ENCODE results near the gene AFF3.

The AFF3 gene

DNA sequence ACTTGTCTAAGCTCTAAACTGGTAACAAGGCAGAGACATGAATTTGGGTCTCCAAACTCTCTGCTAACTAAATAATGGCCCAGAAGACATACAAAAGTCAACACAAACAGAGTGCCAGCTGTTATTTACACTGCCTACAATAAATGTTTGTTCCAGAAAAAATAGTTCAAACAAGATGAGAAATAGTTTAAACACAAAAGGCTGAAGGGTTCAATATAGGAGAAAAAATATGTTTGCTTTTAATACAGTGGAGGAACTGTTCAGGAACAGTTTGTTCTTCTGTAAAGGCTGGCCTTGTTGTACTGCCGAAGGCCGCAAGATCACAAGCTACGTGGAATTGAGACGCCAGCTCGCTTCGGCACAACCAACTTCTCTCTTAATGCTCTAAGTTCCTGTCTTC is 74.6 kb downstream of the AFF3 start:
- peaks cover 20% of the 10 kb centered on the region for H3K36me3 ChIP-seq (replicated peaks; ENCODE audit: low read depth, low read length)

DNA sequence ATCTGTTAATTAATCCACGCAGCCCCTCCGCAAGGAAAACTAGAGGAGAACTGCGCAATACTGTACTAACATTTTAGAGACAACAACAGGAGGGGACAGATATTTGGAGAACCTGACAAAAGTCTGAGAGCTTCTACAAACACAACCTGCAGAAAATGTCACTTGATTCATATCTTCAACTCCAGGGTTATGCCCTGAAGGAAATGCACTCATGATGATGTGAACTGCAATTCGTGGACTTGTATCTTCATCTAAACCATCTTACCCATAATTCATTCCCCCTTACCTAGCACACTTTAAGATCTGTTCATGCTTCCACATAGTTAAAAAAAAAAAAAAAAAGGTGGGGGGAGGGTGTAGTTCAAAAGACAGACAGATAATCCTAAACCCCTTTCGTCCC is 75.5 kb downstream of the AFF3 start:
- peaks cover 23% of the 10 kb centered on the region for H3K36me3 ChIP-seq (replicated peaks; ENCODE audit: low read depth, low read length)
- no peak overlapping the region for H2AFZ ChIP-seq (ENCODE audit: low read depth, low read length)
- H3K9me3 ChIP-seq (ENCODE audit: insufficient read depth, low read length) = no peaks in the 10 kb centered on the region
- H3K9ac ChIP-seq (ENCODE audit: low read length) = no peak overlapping the region
- TF ChIP-seq, protein P1, sequence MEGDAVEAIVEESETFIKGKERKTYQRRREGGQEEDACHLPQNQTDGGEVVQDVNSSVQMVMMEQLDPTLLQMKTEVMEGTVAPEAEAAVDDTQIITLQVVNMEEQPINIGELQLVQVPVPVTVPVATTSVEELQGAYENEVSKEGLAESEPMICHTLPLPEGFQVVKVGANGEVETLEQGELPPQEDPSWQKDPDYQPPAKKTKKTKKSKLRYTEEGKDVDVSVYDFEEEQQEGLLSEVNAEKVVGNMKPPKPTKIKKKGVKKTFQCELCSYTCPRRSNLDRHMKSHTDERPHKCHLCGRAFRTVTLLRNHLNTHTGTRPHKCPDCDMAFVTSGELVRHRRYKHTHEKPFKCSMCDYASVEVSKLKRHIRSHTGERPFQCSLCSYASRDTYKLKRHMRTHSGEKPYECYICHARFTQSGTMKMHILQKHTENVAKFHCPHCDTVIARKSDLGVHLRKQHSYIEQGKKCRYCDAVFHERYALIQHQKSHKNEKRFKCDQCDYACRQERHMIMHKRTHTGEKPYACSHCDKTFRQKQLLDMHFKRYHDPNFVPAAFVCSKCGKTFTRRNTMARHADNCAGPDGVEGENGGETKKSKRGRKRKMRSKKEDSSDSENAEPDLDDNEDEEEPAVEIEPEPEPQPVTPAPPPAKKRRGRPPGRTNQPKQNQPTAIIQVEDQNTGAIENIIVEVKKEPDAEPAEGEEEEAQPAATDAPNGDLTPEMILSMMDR (IDR thresholded peaks at IDR 0.05; ENCODE audit: low read depth, low read length) = no peak
- no peak for TF ChIP-seq EZH2phosphoT487 (IDR thresholded peaks at IDR 0.05; ENCODE audit: low read depth)
- no peak overlapping the region for H3K27ac ChIP-seq (ENCODE audit: low read length)
- no peaks in the 10 kb centered on the region for H3K27me3 ChIP-seq (ENCODE audit: low read depth, low read length)
- peaks cover 33% of the 10 kb centered on the region for H3K79me2 ChIP-seq (ENCODE audit: low read length)
- H3K4me2 ChIP-seq (ENCODE audit: low read length) = no peak overlapping the region
- H3K4me1 ChIP-seq (ENCODE audit: low read length) = peaks cover 74% of the 10 kb centered on the region
- H3K4me3 ChIP-seq (ENCODE audit: low read length) = no peak overlapping the region
- peaks cover 10% of the 10 kb centered on the region; the same call in 1 of the 2 replicates for H4K20me1 ChIP-seq (ENCODE audit: insufficient read depth, low read length)

More for the DNA sequence above, 74.6 kb downstream of the AFF3 start:
- Histone ChIP-seq H3K9me3 (ENCODE audit: insufficient read depth, low read length) (no peaks in the 10 kb centered on the region), H3K4me2 (ENCODE audit: low read length) (no peak overlapping the region), H3K27ac (ENCODE audit: low read length) (no peak overlapping the region), H3K27me3 (ENCODE audit: low read depth, low read length) (no peaks in the 10 kb centered on the region), H3K4me1 (ENCODE audit: low read length) (peaks cover 67% of the 10 kb centered on the region), H3K79me2 (ENCODE audit: low read length) (peaks cover 29% of the 10 kb centered on the region), H4K20me1 (ENCODE audit: insufficient read depth, low read length) (peaks cover 18% of the 10 kb centered on the region), H3K4me3 (ENCODE audit: low read length) (no peak overlapping the region), H3K9ac (ENCODE audit: low read length) (no peak overlapping the region), H2AFZ (ENCODE audit: low read depth, low read length) (no peak overlapping the region)
- TF ChIP-seq, protein P1 (IDR thresholded peaks at IDR 0.05; ENCODE audit: low read depth, low read length) = no peak
- TF ChIP-seq EZH2phosphoT487 (IDR thresholded peaks at IDR 0.05; ENCODE audit: low read depth) = no peak

DNA sequence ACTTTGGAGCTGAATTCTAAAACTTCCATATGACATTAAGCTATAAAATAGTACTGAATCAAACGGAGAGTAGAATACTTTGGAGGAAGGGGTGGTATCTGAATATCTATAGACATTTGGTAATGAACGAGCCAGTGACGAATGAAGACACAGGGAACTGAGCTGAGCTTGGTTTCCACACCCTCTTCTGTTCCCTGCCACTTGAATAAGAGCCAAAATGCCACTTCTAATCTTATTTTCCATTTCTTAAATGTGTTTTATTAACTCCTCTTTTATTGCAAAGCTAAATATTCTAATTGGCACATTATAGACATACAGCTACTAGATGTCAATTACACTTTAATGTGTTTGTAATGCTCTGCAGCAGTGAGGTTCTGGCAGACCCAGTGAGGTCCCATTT is 76.1 kb downstream of the AFF3 start:
- Histone ChIP-seq H3K4me3 (ENCODE audit: low read length) (no peak overlapping the region), H2AFZ (ENCODE audit: low read depth, low read length) (no peak overlapping the region), H3K79me2 (ENCODE audit: low read length) (peaks cover 34% of the 10 kb centered on the region), H3K9me3 (ENCODE audit: insufficient read depth, low read length) (no peaks in the 10 kb centered on the region), H3K36me3 (replicated peaks; ENCODE audit: low read depth, low read length) (peaks cover 27% of the 10 kb centered on the region), H3K9ac (ENCODE audit: low read length) (no peak overlapping the region), H3K27ac (ENCODE audit: low read length) (no peak overlapping the region), H3K4me2 (ENCODE audit: low read length) (peak overlapping the region; percentile 0; the same call in 1 of the 2 replicates), H3K4me1 (ENCODE audit: low read length) (peaks cover 74% of the 10 kb centered on the region), H4K20me1 (ENCODE audit: insufficient read depth, low read length) (0 out of 2 replicates have a peak, but pooled peaks cover 4% of the 10 kb centered on the region), H3K27me3 (ENCODE audit: low read depth, low read length) (no peaks in the 10 kb centered on the region)
- no peak for TF ChIP-seq EZH2phosphoT487 (IDR thresholded peaks at IDR 0.05; ENCODE audit: low read depth)
- TF ChIP-seq, protein P1 (IDR thresholded peaks at IDR 0.05; ENCODE audit: low read depth, low read length) = no peak

DNA sequence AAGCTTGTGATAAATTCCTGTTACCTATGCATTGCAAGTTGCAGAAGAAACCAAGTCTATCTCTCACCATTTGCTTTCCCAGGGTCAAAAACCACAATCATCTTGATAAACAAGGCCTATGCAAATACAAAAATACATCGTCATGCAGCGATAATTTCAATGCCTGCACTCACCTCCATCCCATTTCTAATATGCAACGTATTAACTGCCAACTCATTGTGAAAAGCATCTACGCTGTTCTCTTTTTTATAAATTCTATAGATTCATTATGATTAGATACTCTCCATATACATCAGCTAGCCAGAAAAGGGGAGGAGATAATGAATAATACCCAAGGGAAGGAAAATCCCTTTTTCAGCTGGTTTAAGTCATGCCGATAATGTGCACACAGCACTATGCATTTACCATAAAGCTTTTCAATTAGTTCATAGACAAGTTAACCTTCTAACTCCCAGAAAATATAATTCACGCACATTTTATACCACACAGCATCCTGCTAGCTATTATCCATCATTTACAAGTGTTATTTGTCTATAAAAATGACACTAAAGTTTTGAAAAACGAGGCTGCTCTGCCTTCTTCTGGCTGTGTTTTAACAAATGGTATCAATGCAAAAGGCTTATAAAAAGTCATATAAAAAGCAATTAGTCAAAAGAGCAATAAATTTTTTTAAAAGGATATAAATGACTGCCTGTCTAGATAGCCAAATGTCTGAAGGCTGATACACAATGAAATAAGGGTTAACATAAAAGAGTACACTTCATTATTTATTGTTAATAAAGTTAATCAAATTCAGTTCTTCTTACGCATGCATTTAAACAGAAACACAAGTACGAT is 77.6 kb downstream of the AFF3 start:
- peaks cover 35% of the 10 kb centered on the region for H3K36me3 ChIP-seq (replicated peaks; ENCODE audit: low read depth, low read length)
- H3K4me2 ChIP-seq (ENCODE audit: low read length) = peak overlapping the region; percentile 65
- H2AFZ ChIP-seq (ENCODE audit: low read depth, low read length) = no peak overlapping the region
- H3K4me1 ChIP-seq (ENCODE audit: low read length) = peaks cover 76% of the 10 kb centered on the region
- 0 out of 2 replicates have a peak, but pooled peaks cover 4% of the 10 kb centered on the region for H4K20me1 ChIP-seq (ENCODE audit: insufficient read depth, low read length)
- no peaks in the 10 kb centered on the region for H3K9me3 ChIP-seq (ENCODE audit: insufficient read depth, low read length)
- H3K4me3 ChIP-seq (ENCODE audit: low read length) = peak overlapping the region; percentile 44
- peaks cover 47% of the 10 kb centered on the region for H3K79me2 ChIP-seq (ENCODE audit: low read length)
- TF ChIP-seq, protein P1 (IDR thresholded peaks at IDR 0.05; ENCODE audit: low read depth, low read length) = no peak
- no peak for TF ChIP-seq EZH2phosphoT487 (IDR thresholded peaks at IDR 0.05; ENCODE audit: low read depth)
- H3K9ac ChIP-seq (ENCODE audit: low read length) = no peak overlapping the region; the same call in 1 of the 2 replicates
- H3K27me3 ChIP-seq (ENCODE audit: low read depth, low read length) = no peaks in the 10 kb centered on the region
- H3K27ac ChIP-seq (ENCODE audit: low read length) = peak overlapping the region; percentile 65
